Effector CD4-positive, alpha-beta T cell (primary cell): Measurements from ENCODE around the gene JCHAIN. TPM values are rescaled to one million over a fixed set of nuclear protein-coding genes. Genes with fewer than 3 reads are reported as not detected.
"Not testable (repeated sequence)": the region's sequence is repeated elsewhere in the genome, so short reads cannot be mapped to it uniquely, and the experiment has no call there.

Experiments
- DNase-seq: peaks from one replicate; pipeline ENCODE4 v3.0.0-alpha.2; 2020
- total RNA-seq: gene quantifications from one replicate; lab custom pipeline; 2026; lab: John Stamatoyannopoulos, UW

The JCHAIN gene
- total RNA-seq: not detected

GRCh38 chr4:70666369-70666768 lies at the start of gene JCHAIN:
JCHAIN (minus strand) TSS chr4:70666508; CDS start chr4:70666490, 18 bp downstream.
- no peak for DNase-seq

- DNase-seq: no peak
These were observed 48.8 kb upstream of the JCHAIN start for GRCh38 chr4:70715097-70715496.

GRCh38 chr4:70714079-70714887 lies 48.0 kb upstream of the JCHAIN start:
- no peak for DNase-seq

- no peak for DNase-seq
These were observed 47.3 kb upstream of the JCHAIN start for GRCh38 chr4:70713453-70714078.

GRCh38 chr4:70712604-70713452 lies 46.5 kb upstream of the JCHAIN start:
- DNase-seq: no peak

GRCh38 chr4:70712150-70712549 lies 45.8 kb upstream of the JCHAIN start:
- no peak for DNase-seq

- DNase-seq: no peak
These were observed 45.3 kb upstream of the JCHAIN start for GRCh38 chr4:70711599-70711998.

- DNase-seq: no peak
These were observed 43.4 kb upstream of the JCHAIN start for GRCh38 chr4:70709611-70710205.

GRCh38 chr4:70706516-70706915 lies 40.2 kb upstream of the JCHAIN start:
- DNase-seq: no peak

GRCh38 chr4:70706044-70706461 lies 39.7 kb upstream of the JCHAIN start:
- no peak for DNase-seq

- peak; percentile 70 for DNase-seq
These were observed 39.1 kb upstream of the JCHAIN start for GRCh38 chr4:70705183-70706043.

- DNase-seq: no peak
These were observed 38.5 kb upstream of the JCHAIN start for GRCh38 chr4:70704931-70705182.

- DNase-seq: peak; percentile 62
These were observed 38.1 kb upstream of the JCHAIN start for GRCh38 chr4:70704215-70704930.

GRCh38 chr4:70703619-70704214 lies 37.4 kb upstream of the JCHAIN start:
- no peak for DNase-seq

- not testable (repeated sequence) for DNase-seq
These were observed 36.3 kb upstream of the JCHAIN start for GRCh38 chr4:70702592-70702991.

- no peak for DNase-seq
These were observed 35.0 kb upstream of the JCHAIN start for GRCh38 chr4:70701271-70701670.

- DNase-seq: no peak
These were observed 34.4 kb upstream of the JCHAIN start for GRCh38 chr4:70700712-70701111.

- DNase-seq: not testable (repeated sequence)
These were observed 32.1 kb upstream of the JCHAIN start for GRCh38 chr4:70698435-70698834.

GRCh38 chr4:70694633-70695032 lies 28.3 kb upstream of the JCHAIN start:
- DNase-seq: not testable (repeated sequence)

GRCh38 chr4:70691661-70692060 lies 25.4 kb upstream of the JCHAIN start:
- no peak for DNase-seq

GRCh38 chr4:70688795-70689231 lies 22.5 kb upstream of the JCHAIN start:
- peak; percentile 6 for DNase-seq
